Measurements from ENCODE around the gene MUC4.

GRCh38 chr3:195744437-195744836 is 67.3 kb downstream of the MUC4 start:
- TF ChIP-seq GABPA (IDR thresholded peaks at IDR 0.05 in 1 of 2, conservative IDR thresholded peaks at IDR 0.05 in 1 of 2) (no peak), CTCF (IDR thresholded peaks at IDR 0.05; ENCODE audit: low read depth, low read length, missing input control) (no peak), FOXA1 (IDR thresholded peaks at IDR 0.05) (no peak), REST (IDR thresholded peaks at IDR 0.05) (no peak), JUND (IDR thresholded peaks at IDR 0.05) (no peak), ZBTB33 (IDR thresholded peaks at IDR 0.05) (no peak), TAF1 (conservative IDR thresholded peaks at IDR 0.05) (no peak), EGR1 (IDR thresholded peaks at IDR 0.05; ENCODE audit: low read depth in 2 of 2) (no peak), SP1 (IDR thresholded peaks at IDR 0.05) (no peak), RAD21 (IDR thresholded peaks at IDR 0.05) (no peak), MAX (IDR thresholded peaks at IDR 0.05) (no peak), HNF4G (IDR thresholded peaks at IDR 0.05) (no peak), YY1 (IDR thresholded peaks at IDR 0.05) (no peak)

Measured in liver (tissue), 3 donors.